SK-N-DZ (cell line): ENCODE results near the gene DMRTB1. TPM values are rescaled to one million over a fixed set of nuclear protein-coding genes. Genes with fewer than 3 reads are reported as not detected.
"Not testable (repeated sequence)": the region's sequence is repeated elsewhere in the genome, so short reads cannot be mapped to it uniquely, and the experiment has no call there.

ENCODE experiments used
- DNase-seq: peaks from one replicate; pipeline ENCODE4 v3.0.0-alpha.2; 2015; ENCODE audit warnings: low spot score
- polyA plus RNA-seq, 2 experiments: library from polyadenylated mRNA; depleted of rRNA; stranded (reverse); fragments of >200 nt; gene quantifications; 2 replicates each; pipeline ENCODE4 v1.2.3, GENCODE V29; 2014

DMRTB1 gene
- not detected in 2 replicates for polyA plus RNA-seq (2014; cell fraction: cytosol; rRNA removed)
- not detected in 2 replicates for polyA plus RNA-seq (2014; cell fraction: nucleus; rRNA removed)

DNA sequence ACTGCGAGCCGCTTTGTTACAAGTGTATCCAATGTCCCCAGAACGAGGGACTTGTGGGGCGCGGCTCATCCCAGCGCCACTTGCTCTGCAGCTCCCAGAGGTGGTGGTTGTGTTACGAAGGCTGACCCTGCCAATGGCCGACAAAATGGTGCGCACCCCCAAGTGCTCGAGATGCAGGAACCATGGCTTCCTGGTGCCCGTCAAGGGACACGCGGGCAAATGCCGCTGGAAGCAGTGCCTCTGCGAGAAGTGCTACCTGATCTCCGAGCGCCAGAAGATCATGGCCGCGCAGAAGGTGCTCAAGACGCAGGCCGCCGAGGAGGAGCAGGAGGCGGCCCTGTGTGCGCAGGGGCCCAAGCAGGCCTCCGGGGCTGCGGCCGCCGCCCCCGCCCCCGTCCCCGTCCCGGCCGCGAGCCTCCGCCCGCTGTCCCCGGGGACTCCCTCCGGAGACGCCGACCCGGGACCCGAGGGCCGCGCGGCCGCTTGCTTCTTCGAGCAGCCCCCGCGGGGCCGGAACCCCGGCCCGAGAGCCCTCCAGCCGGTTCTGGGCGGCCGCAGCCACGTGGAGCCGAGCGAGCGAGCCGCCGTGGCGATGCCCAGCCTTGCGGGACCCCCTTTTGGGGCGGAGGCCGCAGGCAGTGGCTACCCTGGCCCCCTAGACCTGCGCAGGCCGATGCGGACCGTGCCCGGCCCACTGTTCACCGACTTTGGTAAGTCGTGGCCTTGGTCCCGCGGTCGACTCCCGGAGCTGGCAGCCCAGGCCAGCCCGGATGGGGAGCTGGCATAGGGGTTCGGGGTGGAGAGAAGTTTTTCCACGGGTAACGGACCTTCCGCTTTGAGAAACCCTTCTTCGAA, at the start of gene DMRTB1:
Gene DMRTB1, plus strand, starts transcription at position 79 of the 855 bp plus-strand sequence. Its CDS starts 55 bp downstream, at position 134.
- DNase-seq = no peak

DNA sequence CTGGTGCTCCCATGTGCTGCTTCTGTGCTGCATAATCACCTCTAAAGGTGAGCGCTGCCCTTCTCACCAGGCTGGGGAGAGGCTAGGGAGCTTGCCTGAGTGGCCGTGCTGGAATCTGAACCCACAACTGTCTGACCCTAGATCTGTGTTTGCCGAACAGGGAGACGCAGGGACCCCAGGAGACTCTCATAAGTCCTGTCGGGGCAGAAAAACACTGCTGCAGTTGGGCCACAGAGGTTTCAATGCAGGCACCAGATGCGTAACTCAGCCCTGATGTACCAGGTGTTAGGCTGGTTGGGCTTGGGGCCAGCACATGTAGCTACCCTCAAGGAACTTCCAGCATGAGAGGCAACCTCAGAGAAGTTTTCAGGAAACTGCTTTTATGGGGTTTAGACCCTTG, 49.5 kb upstream of the DMRTB1 start:
- DNase-seq = no peak

DNA sequence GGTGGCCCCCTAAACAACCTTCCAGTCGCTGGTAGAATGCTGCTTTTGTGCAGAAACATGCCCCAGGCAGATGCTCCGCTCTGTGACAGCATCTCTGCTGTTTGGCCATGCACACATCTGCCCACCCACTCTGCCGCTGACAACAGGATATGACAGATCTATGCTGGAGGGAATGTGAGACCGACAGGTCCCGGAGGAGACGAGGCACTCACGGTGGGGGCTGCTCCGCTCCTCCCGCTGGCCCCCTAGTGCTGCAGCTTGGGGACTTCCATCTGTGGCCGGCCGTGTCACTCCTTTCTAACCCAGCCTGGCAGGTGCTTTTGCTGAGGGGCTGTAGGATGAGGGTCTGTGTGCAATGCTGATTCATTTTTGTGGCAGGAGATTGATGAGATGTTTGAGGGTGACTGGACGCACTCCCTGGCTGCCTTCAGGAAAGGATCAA, 49.1 kb upstream of the DMRTB1 start:
- peak; percentile 35 for DNase-seq

DNA sequence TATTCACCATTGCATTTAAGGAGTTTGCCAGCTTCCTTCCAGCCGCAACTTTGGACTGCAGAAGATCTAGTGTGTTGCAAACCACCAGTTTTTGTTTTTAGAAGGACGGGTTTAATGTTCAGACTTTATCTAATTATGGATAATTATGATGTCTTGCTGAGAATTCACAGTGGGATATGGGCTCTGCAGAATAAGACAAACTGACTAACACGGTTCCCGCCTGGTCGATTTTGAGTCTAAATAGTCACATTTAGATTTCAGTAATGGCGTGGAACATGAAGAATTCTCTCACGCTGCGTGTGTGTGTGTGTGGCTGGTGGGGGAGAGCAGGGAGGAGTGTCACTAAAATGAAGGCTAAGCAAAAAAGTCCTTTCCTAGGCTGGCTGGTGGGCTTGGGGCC, 48.5 kb upstream of the DMRTB1 start:
- DNase-seq = no peak

DNA sequence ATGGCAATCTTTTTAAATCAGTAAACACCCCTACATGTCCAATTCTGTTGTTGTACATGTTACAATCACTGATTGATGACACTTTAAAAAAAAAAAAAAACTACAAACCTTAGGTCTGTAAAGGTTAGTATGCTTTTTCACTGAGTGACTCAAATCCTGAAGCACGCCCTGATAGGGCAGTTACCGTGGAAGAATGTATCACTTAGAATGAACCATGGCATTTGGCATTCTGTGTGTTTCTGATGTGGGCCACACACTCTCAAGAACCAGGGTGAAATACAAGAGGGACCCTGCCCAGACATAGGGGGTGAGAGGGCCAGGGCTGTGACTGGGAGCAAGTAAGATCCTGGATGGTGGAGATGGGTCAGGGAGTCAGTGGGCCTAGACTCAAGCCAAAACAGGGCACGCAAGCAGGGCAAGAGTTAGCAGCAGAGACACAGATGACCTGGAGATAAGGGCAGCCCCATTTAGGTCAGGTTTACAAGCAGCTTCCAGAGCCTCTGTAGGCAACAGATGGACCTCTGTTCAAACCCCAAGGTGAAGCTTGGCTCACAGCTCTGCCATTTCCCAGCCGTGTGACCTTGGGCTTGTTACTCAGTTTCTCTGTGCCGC, 47.6 kb upstream of the DMRTB1 start:
- peak; percentile 32 for DNase-seq

DNA sequence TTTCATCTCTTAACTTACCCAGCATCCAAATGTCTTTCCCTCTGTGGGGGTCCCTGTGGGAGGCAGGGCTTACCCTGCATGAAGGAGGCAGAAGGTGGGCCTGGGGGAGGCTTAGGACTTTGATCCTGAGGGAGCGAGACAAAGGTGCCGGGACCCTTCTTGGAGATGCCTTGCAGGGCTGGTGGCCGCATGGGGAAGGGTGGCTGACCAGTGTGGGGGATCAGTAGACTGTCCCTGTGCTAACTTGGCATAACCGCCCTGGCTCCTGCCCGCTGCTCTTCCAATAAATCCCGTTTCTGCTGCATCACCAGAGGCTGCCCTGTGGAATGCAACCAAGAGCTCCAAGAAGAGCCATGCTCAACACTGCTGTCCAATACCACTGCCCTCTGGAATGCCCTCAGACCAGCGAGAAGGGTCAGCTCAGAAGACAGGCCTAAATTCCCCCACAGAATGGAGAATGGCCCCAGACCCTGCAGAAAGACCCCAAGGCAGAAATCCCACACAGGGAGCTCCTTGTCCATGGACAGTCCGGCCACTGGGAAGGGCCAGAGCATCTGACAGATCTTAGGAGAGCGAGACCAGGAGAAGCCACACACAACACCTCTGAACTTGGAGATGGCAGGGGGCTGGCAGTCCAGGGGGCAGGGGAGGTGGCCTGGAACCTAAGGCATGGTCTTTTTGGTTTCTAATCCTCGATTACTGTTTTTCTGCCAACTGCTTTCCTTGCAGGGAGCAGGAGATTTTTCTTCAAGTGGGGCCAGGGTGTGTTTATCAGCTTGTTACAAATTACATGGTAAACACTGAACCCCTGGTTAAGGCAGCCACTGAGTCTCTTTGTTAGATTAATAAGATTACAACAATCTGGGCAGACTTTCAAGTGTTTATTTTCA, 46.7 kb upstream of the DMRTB1 start:
- DNase-seq = no peak

DNA sequence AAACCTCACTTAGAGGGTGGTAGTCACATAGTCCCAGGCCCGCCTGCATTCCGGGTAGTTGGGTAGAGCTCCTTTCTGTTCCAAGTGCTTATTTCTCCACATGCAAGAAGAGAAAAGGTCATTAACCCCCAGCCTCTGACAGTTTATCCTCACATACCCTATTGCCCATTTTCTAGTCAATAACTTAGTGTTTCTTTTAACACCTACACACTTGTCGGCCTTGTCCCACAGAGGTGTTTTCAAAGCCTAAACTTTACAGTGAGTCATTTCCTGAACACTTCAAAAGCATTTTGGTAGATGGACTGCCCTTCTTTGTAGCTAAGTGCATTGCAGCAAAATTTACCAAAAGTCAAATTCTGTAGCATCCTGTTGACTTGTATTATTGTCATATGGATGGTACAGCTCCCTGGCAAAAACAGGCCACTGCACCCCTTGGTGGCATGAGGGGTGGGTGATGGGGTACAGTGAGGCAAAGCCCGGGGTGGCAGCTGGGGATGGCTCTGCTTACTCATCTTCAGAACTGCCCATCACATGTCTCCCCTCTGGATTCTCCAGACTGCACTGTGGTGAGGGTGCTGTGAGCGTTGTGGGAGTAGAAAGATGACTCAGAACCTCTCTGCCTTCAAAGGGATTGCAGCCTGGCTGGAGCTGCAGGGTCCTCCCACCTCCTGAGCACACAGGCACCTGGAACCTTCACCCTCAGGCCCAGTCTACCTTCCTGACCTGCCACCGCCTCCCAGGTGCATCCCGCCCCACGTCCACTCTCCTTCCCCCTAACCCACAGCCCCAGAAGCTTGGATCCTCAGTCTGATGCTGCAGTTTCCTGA, 45.8 kb upstream of the DMRTB1 start:
- no peak for DNase-seq

DNA sequence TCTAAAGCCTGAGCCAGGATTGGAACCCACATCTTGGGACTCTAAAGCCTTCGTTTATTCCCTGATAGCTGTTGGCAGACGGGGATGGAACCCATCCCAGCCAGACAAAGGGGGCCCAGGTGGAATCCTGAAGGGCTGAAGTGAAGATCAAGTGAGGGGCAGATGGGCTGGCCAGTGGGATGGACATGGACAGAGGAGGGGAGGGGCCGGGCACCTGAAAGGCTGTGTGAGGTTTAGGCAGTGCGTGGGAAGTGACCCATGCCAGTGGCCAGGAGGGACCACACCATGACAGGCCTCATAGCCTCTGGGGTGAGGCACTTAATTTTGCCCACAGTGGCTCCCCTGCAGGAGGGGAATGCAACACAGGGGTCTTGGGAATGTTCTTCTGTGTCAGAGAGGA, 44.6 kb upstream of the DMRTB1 start:
- DNase-seq = no peak

DNA sequence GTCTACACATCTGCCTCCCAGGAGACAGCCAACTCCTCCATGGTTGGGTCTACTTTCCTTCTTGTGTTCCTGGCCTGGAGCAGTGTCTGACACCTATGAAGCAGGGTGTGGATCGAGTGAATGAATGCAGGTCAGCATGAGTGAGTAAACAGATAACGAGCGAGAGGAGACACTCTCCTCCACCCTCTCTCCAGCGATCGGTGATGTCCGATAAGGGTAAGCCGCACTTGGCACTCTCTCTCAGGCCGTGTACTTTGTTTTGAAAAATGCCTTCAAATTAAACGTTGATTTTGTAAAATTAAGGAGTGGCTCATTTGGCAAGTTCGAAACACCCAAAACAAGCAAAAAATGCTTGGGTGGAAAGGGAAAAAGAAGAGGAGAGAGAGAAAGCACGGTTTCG, 43.8 kb upstream of the DMRTB1 start:
- DNase-seq = no peak

DNA sequence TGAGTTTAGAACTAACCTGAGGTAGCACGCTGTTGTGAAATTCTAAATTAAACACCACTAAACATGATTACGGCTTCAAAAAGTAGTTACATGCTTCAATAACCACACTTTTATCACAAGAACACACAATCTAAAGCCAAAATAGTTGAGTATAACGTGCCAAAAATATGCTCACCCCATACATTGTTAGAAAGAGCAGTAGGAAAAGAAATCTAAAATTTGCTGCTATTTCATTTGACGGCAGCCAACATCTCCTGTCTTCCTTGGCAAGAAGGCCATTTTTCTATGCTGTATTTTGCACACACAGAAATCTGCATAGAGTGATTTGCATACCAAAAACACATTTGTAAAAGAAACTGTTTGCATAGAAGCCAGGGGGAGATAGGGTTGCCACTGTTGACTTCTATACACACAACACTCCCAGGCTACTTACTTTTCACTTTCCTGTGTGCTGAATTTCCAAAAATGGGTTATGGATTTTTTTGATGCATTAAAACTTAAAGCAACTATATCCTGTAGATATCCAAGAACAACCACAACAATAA, 42.9 kb upstream of the DMRTB1 start:
- DNase-seq = no peak

DNA sequence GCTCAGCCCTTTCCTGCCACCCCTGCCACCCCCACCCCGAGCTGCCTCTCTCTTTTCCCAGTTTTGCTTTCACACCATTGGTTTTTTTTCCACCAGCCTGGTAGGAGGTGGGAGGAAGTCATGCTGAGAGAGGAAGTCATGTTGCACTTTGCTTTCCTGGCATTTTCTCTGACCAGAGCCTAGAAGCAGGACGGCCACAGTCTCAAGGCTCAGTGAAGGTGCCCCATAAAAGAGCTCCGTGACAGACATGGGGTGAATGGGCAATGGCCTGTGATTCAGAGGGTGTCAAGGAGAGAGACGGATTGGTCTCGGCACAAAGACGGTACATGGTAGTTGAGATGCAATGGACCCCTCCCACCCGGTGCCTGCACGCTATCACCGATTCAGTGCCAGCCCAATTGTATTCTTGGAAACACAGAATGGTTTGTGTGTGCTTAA, 42.1 kb upstream of the DMRTB1 start:
- no peak for DNase-seq

DNA sequence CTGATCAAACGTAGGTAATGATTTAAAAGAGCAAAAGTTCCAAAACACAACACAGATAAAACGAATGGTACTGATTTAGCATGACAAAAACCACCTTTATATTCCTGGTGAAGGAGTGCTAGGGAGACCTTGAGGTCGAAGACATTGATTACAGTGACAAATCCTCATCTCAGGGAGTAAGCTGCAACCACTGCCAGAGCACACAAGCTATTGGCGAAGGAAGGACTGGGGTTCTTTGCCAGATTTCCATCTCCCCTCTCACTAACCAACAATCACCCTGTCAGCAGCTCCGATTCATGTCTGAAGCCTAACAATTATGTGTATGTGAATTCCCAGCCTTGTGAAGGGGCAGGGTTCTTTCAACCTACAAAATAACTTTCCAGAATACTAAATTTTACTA, 40.2 kb upstream of the DMRTB1 start:
- no peak for DNase-seq

DNA sequence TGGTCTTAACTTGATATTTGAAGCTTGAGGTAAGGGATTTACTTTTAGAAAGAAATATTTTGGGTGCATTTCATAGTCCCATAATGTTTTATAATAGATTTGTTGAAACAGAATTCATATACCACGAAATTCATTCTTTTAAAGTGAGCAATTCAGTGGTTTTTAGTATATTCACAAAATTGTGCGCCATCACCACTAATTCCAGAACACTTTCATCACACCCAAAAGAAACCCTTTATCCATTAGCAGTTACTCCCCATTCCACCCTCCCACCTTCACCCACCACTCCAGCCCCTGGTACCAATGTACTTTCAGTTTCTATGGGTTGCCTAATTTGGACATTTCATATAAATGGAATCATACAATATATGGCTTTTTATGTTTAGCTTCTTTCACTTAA, 38.9 kb upstream of the DMRTB1 start:
- DNase-seq = no peak

DNA sequence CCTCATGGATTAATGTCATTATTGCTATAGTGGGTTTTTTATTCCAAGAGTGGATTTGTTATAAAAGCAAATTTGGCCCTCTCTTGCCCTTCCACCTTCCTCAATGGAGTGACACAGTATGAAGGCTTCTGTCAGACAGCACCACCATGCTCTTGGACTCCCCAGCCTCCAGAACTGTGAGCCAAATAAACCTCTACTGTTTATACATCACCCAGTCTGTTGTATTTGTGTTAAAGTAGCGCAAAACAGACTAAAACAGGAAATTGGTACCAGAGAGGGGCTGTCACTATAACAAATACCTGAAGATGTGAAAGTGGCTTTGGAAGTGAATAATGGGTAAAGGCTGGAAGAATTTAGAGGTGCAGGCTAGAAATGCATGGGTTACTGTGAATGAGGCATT, 38.0 kb upstream of the DMRTB1 start:
- no peak for DNase-seq

DNA sequence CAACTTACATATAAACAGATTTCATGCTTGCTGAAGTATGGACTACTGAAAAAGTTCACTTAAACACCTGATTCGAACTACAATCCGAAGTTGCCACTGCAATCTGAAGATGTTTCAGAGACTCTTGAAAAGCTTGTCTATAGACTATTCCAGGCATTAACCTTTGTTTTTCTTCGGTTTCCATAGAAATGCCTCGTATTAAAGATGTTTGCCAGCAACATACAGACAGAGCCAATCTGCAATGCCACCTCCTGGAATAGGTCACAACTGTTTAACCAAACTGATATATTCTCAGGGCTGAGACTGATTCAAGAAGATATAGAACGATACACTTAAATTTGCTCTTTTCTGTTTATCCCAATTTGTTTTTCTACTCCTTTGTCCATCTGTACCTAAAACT, 28.9 kb upstream of the DMRTB1 start:
- no peak for DNase-seq

DNA sequence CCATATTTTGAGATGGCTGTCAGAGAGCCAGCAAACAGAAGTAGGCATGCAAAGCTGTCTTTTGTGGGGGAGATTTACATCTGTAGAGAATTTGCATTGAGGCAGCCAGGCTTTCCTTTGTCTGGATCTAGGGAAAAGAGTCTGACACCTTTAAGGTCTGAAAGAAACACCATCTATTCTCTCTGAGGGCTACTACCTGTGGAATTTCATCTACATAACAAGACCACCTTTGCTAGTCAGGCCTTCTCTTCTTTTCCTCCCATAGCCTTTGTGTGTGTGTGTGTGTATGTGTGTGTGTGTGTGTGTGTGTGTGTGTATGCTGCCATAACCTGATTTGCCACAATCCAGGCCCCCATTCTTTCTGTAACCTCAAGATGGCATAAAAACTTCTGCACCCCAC, 28.4 kb upstream of the DMRTB1 start:
- DNase-seq = no peak

DNA sequence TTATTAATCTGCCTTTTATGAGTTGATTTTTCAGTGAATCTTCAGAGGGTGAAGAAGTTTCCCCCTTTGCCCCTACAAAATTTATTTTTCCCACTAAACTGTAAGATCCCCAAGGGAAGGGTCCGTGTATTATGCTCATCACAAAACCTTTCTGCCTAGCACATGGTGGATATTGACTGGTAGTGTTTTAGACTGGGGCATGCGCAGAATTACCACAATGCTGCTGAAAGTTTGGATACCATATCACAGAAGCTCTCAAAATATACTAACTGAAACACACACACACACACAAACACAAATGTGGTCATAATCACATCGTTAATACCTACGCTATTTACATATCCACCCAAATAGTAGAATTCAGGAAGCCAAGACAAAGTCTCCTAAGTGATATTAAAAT, 28.0 kb upstream of the DMRTB1 start:
- no peak for DNase-seq

DNA sequence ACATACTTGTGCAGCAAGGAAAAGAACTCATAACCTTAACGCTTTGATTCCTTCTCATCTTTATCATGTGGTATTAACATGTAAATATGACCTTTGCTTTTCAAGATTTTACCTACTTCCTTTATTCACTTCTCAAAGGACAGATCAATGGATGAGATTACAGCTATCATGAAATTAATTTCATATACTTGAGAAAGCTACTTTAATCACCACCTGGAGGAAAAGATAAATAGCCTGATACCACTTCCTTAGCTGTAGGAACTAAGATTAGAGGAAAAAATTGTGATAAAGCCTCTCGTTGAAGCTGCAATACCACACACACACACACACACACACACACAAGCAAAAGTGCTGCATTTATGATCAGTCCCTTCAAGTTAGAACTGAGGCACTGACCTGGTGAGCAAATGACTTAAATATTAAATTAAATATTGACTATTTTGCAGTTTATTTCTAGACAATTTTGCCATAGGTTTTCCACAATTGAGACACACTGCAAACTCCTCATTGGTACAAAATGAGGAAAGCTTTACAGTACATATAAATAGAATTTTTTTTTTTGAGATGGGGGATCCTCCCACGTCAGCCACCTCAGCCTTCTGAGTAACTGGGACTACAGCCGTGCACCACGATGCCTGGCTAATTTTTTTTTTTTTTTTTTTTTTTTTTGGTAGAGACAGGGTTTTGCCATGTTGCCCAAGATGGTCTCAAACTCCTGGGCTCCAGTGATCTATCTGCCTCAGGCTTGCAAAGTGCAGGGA, 27.2 kb upstream of the DMRTB1 start:
- no peak for DNase-seq

DNA sequence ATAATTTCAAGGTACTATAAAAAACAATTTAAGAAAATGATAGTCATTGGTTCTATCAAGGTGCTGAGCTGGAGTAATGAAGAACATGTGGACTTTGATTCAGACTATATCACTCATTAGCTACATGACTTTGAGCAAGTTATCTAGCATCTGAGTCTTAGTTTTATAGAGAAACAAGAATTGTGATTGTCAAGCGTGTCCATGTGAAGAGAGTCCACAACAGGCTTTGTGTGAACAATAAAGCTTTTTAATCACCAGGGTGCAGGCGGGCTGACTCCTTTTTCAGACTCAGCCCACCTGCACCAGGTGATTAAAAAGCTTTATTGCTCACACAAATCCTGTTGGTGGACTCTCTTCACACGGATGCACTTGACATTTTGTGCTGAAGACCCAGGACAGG, 26.6 kb upstream of the DMRTB1 start:
- DNase-seq = no peak

DNA sequence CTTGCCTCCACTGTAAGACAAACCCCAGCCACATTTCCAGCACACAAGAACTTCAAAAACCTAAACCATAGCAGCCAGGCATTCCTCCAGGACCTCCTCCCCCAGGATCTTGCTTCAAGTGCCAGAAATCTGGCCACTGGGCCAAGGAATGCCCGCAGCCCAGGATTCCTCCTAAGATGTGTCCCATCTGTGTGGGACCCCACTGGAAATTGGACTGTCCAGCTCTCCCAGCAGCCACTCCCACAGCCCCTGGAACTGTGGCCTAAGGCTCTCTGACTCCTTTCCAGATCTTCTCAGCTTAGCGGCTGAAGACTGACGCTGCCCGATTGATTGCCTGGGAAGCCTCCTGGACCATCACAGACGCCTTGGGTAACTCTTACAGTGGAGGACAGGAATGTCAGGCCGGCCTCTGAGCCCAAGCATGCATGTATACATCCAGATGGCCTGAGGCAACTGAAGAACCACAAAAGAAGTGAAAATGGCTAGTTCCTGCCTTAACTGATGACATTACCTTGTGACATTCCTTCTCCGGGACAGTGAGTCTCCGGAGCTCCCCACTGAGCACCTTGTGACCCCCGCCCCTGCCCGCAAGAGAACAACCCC, 24.7 kb upstream of the DMRTB1 start:
- DNase-seq = not testable (repeated sequence)
